Measurements from ENCODE around the gene WRAP73. TPM values are rescaled to one million over a fixed set of nuclear protein-coding genes. Genes with fewer than 3 reads are reported as not detected.
"Not testable (repeated sequence)": the region's sequence is repeated elsewhere in the genome, so short reads cannot be mapped to it uniquely, and the experiment has no call there.

WRAP73 gene
- total and polyA plus RNA-seq, 2 experiments from 2014 or later = 14.7 to 28.8 TPM

DNA sequence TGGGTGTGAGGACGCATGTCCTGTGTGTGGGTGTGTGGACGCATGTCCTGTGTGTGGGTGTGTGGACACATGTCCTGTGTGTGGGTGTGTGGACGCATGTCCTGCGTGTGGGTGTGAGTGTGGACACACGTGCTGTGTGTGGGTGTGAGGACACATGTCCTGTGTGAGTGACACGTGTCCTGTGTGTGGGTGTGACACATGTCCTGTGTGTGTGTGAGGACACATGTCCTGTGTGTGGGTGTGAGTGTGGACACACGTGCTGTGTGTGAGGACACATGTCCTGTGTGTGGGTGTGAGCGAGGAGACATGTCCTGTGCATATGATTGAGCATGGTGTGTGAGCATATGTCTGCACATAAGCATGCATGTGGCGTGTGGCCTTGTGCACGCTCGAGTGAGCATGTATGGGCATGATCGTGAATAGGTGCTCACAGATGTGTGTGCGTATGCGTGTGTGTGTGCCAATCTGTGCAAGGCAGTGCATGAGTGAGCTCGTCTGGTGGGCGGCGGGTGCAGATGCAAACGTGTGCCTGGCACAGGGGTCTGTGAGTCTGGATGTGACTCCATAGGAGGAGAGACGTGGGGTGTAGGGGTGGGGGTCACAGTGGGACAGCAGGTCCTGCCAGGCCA, 63.8 kb downstream of the WRAP73 start:
- no peaks in the 10 kb centered on the region for H3K79me2 ChIP-seq
- 93% methylated on average over 19 of the region's 19 CpGs for WGBS (ENCODE audit: low lambda C conversion rate, missing lambda C conversion rate)
- no peaks in the 10 kb centered on the region for H3K4me1 ChIP-seq (ENCODE audit: insufficient read depth)
- TF ChIP-seq EZH2phosphoT487 (IDR thresholded peaks at IDR 0.05; ENCODE audit: low read depth, severe bottlenecking, unreplicated experiment) (no peak), EZH2 (IDR thresholded peaks at IDR 0.05; ENCODE audit: borderline replicate concordance) (no peak)
- TF ChIP-seq, protein P1, sequence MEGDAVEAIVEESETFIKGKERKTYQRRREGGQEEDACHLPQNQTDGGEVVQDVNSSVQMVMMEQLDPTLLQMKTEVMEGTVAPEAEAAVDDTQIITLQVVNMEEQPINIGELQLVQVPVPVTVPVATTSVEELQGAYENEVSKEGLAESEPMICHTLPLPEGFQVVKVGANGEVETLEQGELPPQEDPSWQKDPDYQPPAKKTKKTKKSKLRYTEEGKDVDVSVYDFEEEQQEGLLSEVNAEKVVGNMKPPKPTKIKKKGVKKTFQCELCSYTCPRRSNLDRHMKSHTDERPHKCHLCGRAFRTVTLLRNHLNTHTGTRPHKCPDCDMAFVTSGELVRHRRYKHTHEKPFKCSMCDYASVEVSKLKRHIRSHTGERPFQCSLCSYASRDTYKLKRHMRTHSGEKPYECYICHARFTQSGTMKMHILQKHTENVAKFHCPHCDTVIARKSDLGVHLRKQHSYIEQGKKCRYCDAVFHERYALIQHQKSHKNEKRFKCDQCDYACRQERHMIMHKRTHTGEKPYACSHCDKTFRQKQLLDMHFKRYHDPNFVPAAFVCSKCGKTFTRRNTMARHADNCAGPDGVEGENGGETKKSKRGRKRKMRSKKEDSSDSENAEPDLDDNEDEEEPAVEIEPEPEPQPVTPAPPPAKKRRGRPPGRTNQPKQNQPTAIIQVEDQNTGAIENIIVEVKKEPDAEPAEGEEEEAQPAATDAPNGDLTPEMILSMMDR (IDR thresholded peaks at IDR 0.05; ENCODE audit: poor library complexity) = no peak
- H3K36me3 ChIP-seq (replicated peaks; ENCODE audit: insufficient read depth, low read depth) = no peaks in the 10 kb centered on the region
- no peak for DNase-seq (ENCODE audit: low spot score)
- no peak overlapping the region for H2AFZ ChIP-seq
- no peak overlapping the region for H3K27ac ChIP-seq
- H4K20me1 ChIP-seq (ENCODE audit: insufficient read depth, poor library complexity, severe bottlenecking) = no peaks in the 10 kb centered on the region
- H3K4me2 ChIP-seq = no peak overlapping the region
- no peaks in the 10 kb centered on the region for H3K9me3 ChIP-seq (ENCODE audit: low read depth)
- H3K9me2 ChIP-seq (replicated peaks; ENCODE audit: insufficient read depth) = no peaks in the 10 kb centered on the region
- H3K4me3 ChIP-seq = no peak overlapping the region
- H3K27me3 ChIP-seq = no peaks in the 10 kb centered on the region

DNA sequence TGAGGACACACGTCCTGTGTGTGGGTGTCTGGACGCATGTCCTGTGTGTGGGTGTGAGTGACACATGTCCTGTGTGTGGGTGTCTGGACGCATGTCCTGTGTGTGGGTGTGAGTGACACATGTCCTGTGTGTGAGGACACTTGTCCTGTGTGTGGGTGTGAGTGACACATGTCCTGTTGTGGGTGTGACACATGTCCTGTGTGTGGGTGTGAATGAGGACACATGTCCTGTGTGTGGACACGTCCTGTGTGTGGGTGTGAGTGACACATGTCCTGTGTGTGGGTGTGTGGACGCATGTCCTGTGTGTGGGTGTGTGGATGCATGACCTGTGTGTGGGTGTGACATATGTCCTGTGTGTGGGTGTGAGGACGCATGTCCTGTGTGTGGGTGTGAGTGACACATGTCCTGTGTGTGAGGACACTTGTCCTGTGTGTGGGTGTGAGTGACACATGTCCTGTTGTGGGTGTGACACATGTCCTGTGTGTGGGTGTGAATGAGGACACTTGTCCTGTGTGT, 64.5 kb downstream of the WRAP73 start:
- H3K9me2 ChIP-seq (replicated peaks; ENCODE audit: insufficient read depth); H3K4me3 ChIP-seq: not testable (repeated sequence)
- WGBS (ENCODE audit: low lambda C conversion rate, missing lambda C conversion rate) = 93% methylated on average over 5 of the region's 6 CpGs

DNA sequence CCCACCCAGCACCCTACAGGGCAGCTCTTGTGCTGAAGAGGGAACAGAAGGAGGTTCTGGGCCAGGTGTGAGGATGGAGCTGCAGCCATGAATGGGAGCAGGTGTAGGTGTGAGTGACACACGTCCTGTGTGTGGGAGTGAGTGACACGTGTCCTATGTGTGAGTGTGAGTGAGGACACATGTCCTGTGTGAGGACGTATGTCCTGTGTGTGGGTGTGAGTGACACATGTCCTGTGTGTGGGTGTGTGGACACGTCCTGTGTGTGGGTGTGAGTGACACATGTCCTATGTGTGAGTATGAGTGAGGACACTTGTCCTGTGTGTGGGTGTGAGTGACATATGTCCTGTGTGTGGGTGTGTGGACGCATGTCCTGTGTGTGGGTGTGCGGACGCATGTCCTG, 65.0 kb downstream of the WRAP73 start:
- Histone ChIP-seq H3K36me3 (replicated peaks; ENCODE audit: insufficient read depth, low read depth) (no peaks in the 10 kb centered on the region), H3K27me3 (no peaks in the 10 kb centered on the region), H4K20me1 (ENCODE audit: insufficient read depth, poor library complexity, severe bottlenecking) (no peaks in the 10 kb centered on the region), H3K4me2 (no peak overlapping the region), H3K4me3 (no peak overlapping the region), H3K79me2 (no peaks in the 10 kb centered on the region), H3K27ac (no peak overlapping the region), H3K4me1 (ENCODE audit: insufficient read depth) (no peaks in the 10 kb centered on the region), H2AFZ (no peak overlapping the region), H3K9me2 (replicated peaks; ENCODE audit: insufficient read depth) (no peaks in the 10 kb centered on the region), H3K9me3 (ENCODE audit: low read depth) (no peaks in the 10 kb centered on the region)
- 98% methylated on average over 7 of the region's 7 CpGs for WGBS (ENCODE audit: low lambda C conversion rate, missing lambda C conversion rate)
- no peak for DNase-seq (ENCODE audit: low spot score)
- TF ChIP-seq EZH2phosphoT487 (IDR thresholded peaks at IDR 0.05; ENCODE audit: low read depth, severe bottlenecking, unreplicated experiment) (no peak), EZH2 (IDR thresholded peaks at IDR 0.05; ENCODE audit: borderline replicate concordance) (no peak)
- TF ChIP-seq, protein P1 (IDR thresholded peaks at IDR 0.05; ENCODE audit: poor library complexity) = no peak

More for the DNA sequence above, 64.5 kb downstream of the WRAP73 start:
- not testable (repeated sequence) for H3K9me3 ChIP-seq (ENCODE audit: low read depth); H3K27ac ChIP-seq; H3K36me3 ChIP-seq (replicated peaks; ENCODE audit: insufficient read depth, low read depth); H3K4me1 ChIP-seq (ENCODE audit: insufficient read depth); H4K20me1 ChIP-seq (ENCODE audit: insufficient read depth, poor library complexity, severe bottlenecking); H3K4me2 ChIP-seq; H2AFZ ChIP-seq; H3K27me3 ChIP-seq; DNase-seq (ENCODE audit: low spot score); H3K79me2 ChIP-seq

DNA sequence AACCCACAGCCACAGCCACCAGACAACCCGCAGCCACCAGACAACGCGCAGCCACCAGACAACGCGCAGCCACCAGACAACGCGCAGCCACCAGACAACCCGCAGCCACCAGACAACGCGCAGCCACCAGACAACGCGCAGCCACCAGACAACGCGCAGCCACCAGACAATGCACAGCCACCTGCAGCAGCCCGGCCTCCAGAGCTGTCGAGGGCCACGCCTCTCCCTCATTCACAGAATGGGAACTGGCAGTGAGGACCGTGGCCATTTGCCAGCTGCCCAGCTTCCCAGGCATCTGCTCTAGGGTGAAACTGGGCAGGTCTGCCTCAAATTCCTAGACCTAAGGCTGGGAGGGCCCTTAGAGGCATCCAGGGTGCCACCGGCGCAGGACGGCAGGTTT, 66.2 kb downstream of the WRAP73 start:
- not testable (repeated sequence) for H3K27me3 ChIP-seq; DNase-seq (ENCODE audit: low spot score); H3K4me1 ChIP-seq (ENCODE audit: insufficient read depth); H3K4me2 ChIP-seq; H4K20me1 ChIP-seq (ENCODE audit: insufficient read depth, poor library complexity, severe bottlenecking); H2AFZ ChIP-seq; H3K36me3 ChIP-seq (replicated peaks; ENCODE audit: insufficient read depth, low read depth); H3K79me2 ChIP-seq; H3K9me3 ChIP-seq (ENCODE audit: low read depth); H3K4me3 ChIP-seq; H3K27ac ChIP-seq; H3K9me2 ChIP-seq (replicated peaks; ENCODE audit: insufficient read depth)
- WGBS (ENCODE audit: low lambda C conversion rate, missing lambda C conversion rate) = 82% methylated on average over 15 of the region's 21 CpGs
